ENCODE data around the gene HCN4. TPM values are rescaled to one million over a fixed set of nuclear protein-coding genes. Genes with fewer than 3 reads are reported as not detected.

Gene HCN4
- total and polyA plus RNA-seq, 2 of the 8 experiments (the other 6 are each of a cell fraction or from before 2014, with no cell fraction given) = 3.7 to 8.5 TPM

DNA sequence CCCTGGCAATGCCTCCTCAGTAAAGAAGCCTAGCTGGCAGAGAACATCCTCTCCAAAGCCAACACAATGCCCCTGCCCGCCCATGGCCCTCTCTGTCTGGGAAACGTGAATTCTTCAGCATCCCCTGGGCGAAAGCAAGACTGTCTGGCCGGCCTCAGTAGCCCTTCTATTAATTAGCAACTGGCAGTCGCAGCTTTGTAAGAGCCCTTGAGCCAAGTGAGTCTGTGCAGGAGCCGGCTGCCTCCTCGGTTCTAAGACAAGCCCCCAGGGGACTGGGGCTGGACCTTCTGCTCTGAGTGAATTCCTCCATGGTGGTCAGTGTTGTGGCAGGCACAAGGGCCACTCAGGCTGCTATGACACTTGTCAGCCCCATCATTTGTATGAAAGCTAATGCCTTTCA lies 7.4 kb downstream of the HCN4 start (continued):
- TF ChIP-seq BRCA1 (IDR thresholded peaks at IDR 0.05; ENCODE audit: low read depth, low read length) = no peak
- TF ChIP-seq EZH2 (IDR thresholded peaks at IDR 0.05; ENCODE audit: low read depth, low read length, severe bottlenecking) = no peak
- TF ChIP-seq, protein P1, sequence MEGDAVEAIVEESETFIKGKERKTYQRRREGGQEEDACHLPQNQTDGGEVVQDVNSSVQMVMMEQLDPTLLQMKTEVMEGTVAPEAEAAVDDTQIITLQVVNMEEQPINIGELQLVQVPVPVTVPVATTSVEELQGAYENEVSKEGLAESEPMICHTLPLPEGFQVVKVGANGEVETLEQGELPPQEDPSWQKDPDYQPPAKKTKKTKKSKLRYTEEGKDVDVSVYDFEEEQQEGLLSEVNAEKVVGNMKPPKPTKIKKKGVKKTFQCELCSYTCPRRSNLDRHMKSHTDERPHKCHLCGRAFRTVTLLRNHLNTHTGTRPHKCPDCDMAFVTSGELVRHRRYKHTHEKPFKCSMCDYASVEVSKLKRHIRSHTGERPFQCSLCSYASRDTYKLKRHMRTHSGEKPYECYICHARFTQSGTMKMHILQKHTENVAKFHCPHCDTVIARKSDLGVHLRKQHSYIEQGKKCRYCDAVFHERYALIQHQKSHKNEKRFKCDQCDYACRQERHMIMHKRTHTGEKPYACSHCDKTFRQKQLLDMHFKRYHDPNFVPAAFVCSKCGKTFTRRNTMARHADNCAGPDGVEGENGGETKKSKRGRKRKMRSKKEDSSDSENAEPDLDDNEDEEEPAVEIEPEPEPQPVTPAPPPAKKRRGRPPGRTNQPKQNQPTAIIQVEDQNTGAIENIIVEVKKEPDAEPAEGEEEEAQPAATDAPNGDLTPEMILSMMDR (IDR thresholded peaks at IDR 0.05; ENCODE audit: control extremely low read depth in 1 of 3, insufficient read depth in 1 of 3, low read depth in 1 of 3, low read length in 3 of 3) = no peak
- TF ChIP-seq KDM1A (IDR thresholded peaks at IDR 0.05; ENCODE audit: borderline replicate concordance, low read length) = no peak
- no peak for TF ChIP-seq ATF3 (IDR thresholded peaks at IDR 0.05; ENCODE audit: insufficient read depth, low read depth, low read length)
- TF ChIP-seq HDAC6 (IDR thresholded peaks at IDR 0.05; ENCODE audit: low read depth, low read length) = no peak
